HEK293 (cell line): ENCODE results near the gene LRCH4.

Experiments used
- CTCF ChIA-PET: fragments of 350-600 bp; formaldehyde crosslinking; extraction: SDS; loops from one replicate; lab custom pipeline; 2021; ENCODE audit warnings: antibody characterized with exemption; lab: Yijun Ruan, JAX
- POLR2A ChIA-PET: fragments of 300-600 bp; formaldehyde crosslinking; extraction: SDS; loops from one replicate; lab custom pipeline; 2020; ENCODE audit warnings: antibody characterized with exemption, inconsistent platforms; lab: Yijun Ruan, JAX
- H3K27ac ChIP-seq: fragments of 200-500 bp; sonication (Bioruptor generic); 2 replicates; pipeline ENCODE4 v1.5.1; 2014; ENCODE audit warnings: low read depth, low read length, control low read depth, inconsistent platforms; ENCODE audit errors: extremely low read depth
- H3K36me3 ChIP-seq, 2 experiments: fragments of 200-500 bp in 1 of 2; sonication (Bioruptor generic) in 1 of 2; 1 replicate in 1 of 2; 2 replicates in 1 of 2; pipeline ENCODE4 v1.5.1; 2014 to 2017; ENCODE audit warnings: inconsistent platforms in 2 of 2, low read length in 2 of 2; ENCODE audit not compliant: control insufficient read depth in 2 of 2, insufficient read depth in 1 of 2
- H3K4me1 ChIP-seq: fragments of 200-500 bp; sonication (Bioruptor generic); 2 replicates; pipeline ENCODE4 v1.5.1; 2014; ENCODE audit warnings: mild to moderate bottlenecking, low read length, inconsistent platforms; ENCODE audit not compliant: control insufficient read depth, insufficient read depth
- H3K4me3 ChIP-seq: 2 replicates; pipeline ENCODE4 v1.5.1; 2011; ENCODE audit warnings: low read depth, mild to moderate bottlenecking, control low read depth, low read length, moderate library complexity
- H3K9me3 ChIP-seq: fragments of 200-500 bp; sonication (Bioruptor generic); 2 replicates; pipeline ENCODE4 v1.5.1; 2014; ENCODE audit warnings: low read depth, low read length, inconsistent platforms; ENCODE audit not compliant: control insufficient read depth, insufficient read depth
- ATF2 ChIP-seq: fragments of 450-650 bp; formaldehyde crosslinking; IDR thresholded peaks from 2 replicates; pipeline ENCODE4 v1.5.1; 2016; ENCODE audit warnings: missing biosample characterization, missing genetic modification characterization, low read depth
- BCL11A ChIP-seq: fragments of 450-650 bp; formaldehyde crosslinking; IDR thresholded peaks from 2 replicates; pipeline ENCODE4 v1.5.1; 2016; ENCODE audit warnings: low read depth, missing biosample characterization, missing genetic modification characterization
- ELK4 ChIP-seq: IDR thresholded peaks from 2 replicates; pipeline ENCODE4 v1.6.1; 2011; ENCODE audit warnings: mild to moderate bottlenecking, low read depth, low read length, borderline replicate concordance
- FEZF1 ChIP-seq: fragments of 450-650 bp; formaldehyde crosslinking; IDR thresholded peaks from 2 replicates; pipeline ENCODE4 v1.5.1; 2016; ENCODE audit warnings: missing biosample characterization, missing genetic modification characterization
- GLI4 ChIP-seq: fragments of 450-650 bp; formaldehyde crosslinking; IDR thresholded peaks from 2 replicates; pipeline ENCODE4 v1.5.1; 2016; ENCODE audit warnings: missing biosample characterization, missing genetic modification characterization
- REPIN1 ChIP-seq: fragments of 450-650 bp; formaldehyde crosslinking; IDR thresholded peaks from 2 replicates; pipeline ENCODE4 v1.5.1; 2017; ENCODE audit warnings: missing biosample characterization, missing genetic modification characterization, low read depth
- REST ChIP-seq: fragments of 450-650 bp; formaldehyde crosslinking; IDR thresholded peaks from 2 replicates; pipeline ENCODE4 v1.5.1; 2016; ENCODE audit warnings: missing biosample characterization, missing genetic modification characterization
- SP7 ChIP-seq: fragments of 450-650 bp; formaldehyde crosslinking; IDR thresholded peaks from 2 replicates; pipeline ENCODE4 v1.5.1; 2016; ENCODE audit warnings: missing biosample characterization, missing genetic modification characterization
- ZNF10 ChIP-seq: fragments of 450-650 bp; formaldehyde crosslinking; IDR thresholded peaks from 2 replicates; pipeline ENCODE4 v1.5.1; 2017; ENCODE audit warnings: missing biosample characterization, missing genetic modification characterization
- ZNF18 ChIP-seq: fragments of 450-650 bp; formaldehyde crosslinking; IDR thresholded peaks from 2 replicates; pipeline ENCODE4 v1.5.1; 2016; ENCODE audit warnings: missing biosample characterization, missing genetic modification characterization
- ZNF211 ChIP-seq: fragments of 450-650 bp; formaldehyde crosslinking; IDR thresholded peaks from 2 replicates; pipeline ENCODE4 v1.5.1; 2016; ENCODE audit warnings: low read depth, missing biosample characterization, missing genetic modification characterization
- ZNF302 ChIP-seq: fragments of 450-650 bp; formaldehyde crosslinking; IDR thresholded peaks from 2 replicates; pipeline ENCODE4 v1.5.1; 2016; ENCODE audit warnings: missing biosample characterization, missing genetic modification characterization, low read depth
- ZNF37A ChIP-seq: fragments of 450-650 bp; IDR thresholded peaks from 2 replicates; pipeline ENCODE4 v1.5.1; 2018; ENCODE audit warnings: missing biosample characterization, missing genetic modification characterization
- ZNF48 ChIP-seq: fragments of 450-650 bp; formaldehyde crosslinking; IDR thresholded peaks from 2 replicates; pipeline ENCODE4 v1.5.1; 2016; ENCODE audit warnings: missing biosample characterization, missing genetic modification characterization
- ZNF530 ChIP-seq: fragments of 450-650 bp; formaldehyde crosslinking; IDR thresholded peaks from 2 replicates; pipeline ENCODE4 v1.5.1; 2016; ENCODE audit warnings: low read depth, missing biosample characterization, missing genetic modification characterization
- ZNF600 ChIP-seq: fragments of 450-650 bp; formaldehyde crosslinking; IDR thresholded peaks from 2 replicates; pipeline ENCODE4 v1.5.1; 2016; ENCODE audit warnings: missing biosample characterization, missing genetic modification characterization
- ZNF654 ChIP-seq: fragments of 450-650 bp; formaldehyde crosslinking; IDR thresholded peaks from 2 replicates; pipeline ENCODE4 v1.5.1; 2016; ENCODE audit warnings: low read depth, missing biosample characterization, missing genetic modification characterization
- ZNF707 ChIP-seq: fragments of 450-650 bp; formaldehyde crosslinking; IDR thresholded peaks from 2 replicates; pipeline ENCODE4 v1.5.1; 2016; ENCODE audit warnings: missing biosample characterization, missing genetic modification characterization
- ZNF777 ChIP-seq: fragments of 450-650 bp; formaldehyde crosslinking; IDR thresholded peaks from 2 replicates; pipeline ENCODE4 v1.5.1; 2017; ENCODE audit warnings: missing biosample characterization, missing genetic modification characterization, borderline replicate concordance
- ZNF791 ChIP-seq: fragments of 450-650 bp; formaldehyde crosslinking; IDR thresholded peaks from 2 replicates; pipeline ENCODE4 v1.5.1; 2016; ENCODE audit warnings: missing biosample characterization, missing genetic modification characterization
- ZNF792 ChIP-seq: fragments of 450-650 bp; formaldehyde crosslinking; IDR thresholded peaks from 2 replicates; pipeline ENCODE4 v1.5.1; 2016; ENCODE audit warnings: missing biosample characterization, missing genetic modification characterization
- ZNF837 ChIP-seq: fragments of 450-650 bp; formaldehyde crosslinking; IDR thresholded peaks from 2 replicates; pipeline ENCODE4 v1.5.1; 2016; ENCODE audit warnings: missing biosample characterization, missing genetic modification characterization
- ZNF843 ChIP-seq: fragments of 450-650 bp; formaldehyde crosslinking; IDR thresholded peaks from 2 replicates; pipeline ENCODE4 v1.5.1; 2016; ENCODE audit warnings: missing biosample characterization, missing genetic modification characterization

Gene LRCH4

GRCh38 chr7:100561491-100562194 is 24.3 kb downstream of the LRCH4 start:
- no peak overlapping the region for H3K4me3 ChIP-seq
- TF ChIP-seq ZNF707 (tag by site-specific recombination) (no peak), ZNF530 (tag by site-specific recombination) (no peak), ZNF600 (0 out of 2 replicates have a peak, but pooled peaks have one; percentile 20)
- H3K27ac ChIP-seq = no peak overlapping the region
- H3K9me3 ChIP-seq = no peaks in the 10 kb centered on the region
- peaks cover 0 to 15% of the 10 kb centered on the region in 2 experiments; a peak in 2 of 3 replicates for H3K36me3 ChIP-seq
- POLR2A ChIA-PET = interaction anchor here (1.2 to 1.3 kb wide), 2 partner anchors 10 to 25 kb away, joined by 4 read pairs; partner anchors contain the start of genes FBXO24 and LRCH4
- no peaks in the 10 kb centered on the region for H3K4me1 ChIP-seq
- CTCF ChIA-PET = interaction anchor here (0.7 to 3.6 kb wide), 6 partner anchors 20 to 166 kb away, joined by 3 to 20 read pairs (median 8); no protein-coding TSS in a partner anchor

- Histone ChIP-seq H3K4me3 (no peak overlapping the region), H3K9me3 (no peaks in the 10 kb centered on the region), H3K4me1 (no peaks in the 10 kb centered on the region), H3K27ac (no peak overlapping the region), H3K36me3 (peaks cover 6 to 29% of the 10 kb centered on the region in 2 experiments; a peak in 2 of 3 replicates)
- TF ChIP-seq ZNF837 (tag by site-specific recombination) (no peak), ZNF654 (no peak), GLI4 (tag by site-specific recombination) (no peak), ZNF843 (tag by site-specific recombination) (no peak), ZNF48 (tag by site-specific recombination) (no peak), ZNF791 (tag by site-specific recombination) (no peak), SP7 (tag by site-specific recombination) (no peak), ZNF302 (tag by site-specific recombination) (no peak), ZNF792 (no peak), ZNF10 (no peak), REST (tag by site-specific recombination) (no peak), ZNF37A (no peak), ZNF18 (tag by site-specific recombination) (no peak), ZNF211 (no peak), REPIN1 (tag by site-specific recombination) (no peak), BCL11A (tag by site-specific recombination) (no peak), FEZF1 (tag by site-specific recombination) (no peak), ELK4 (no peak), ATF2 (tag by site-specific recombination) (no peak), ZNF777 (tag by site-specific recombination) (no peak)
- CTCF ChIA-PET = interaction anchor here (0.6 to 3.8 kb wide), 37 partner anchors 7 to 426 kb away, joined by 3 to 85 read pairs (median 5); partner anchors contain the start of genes AGFG2, FBXO24, LRCH4 and NYAP1
- POLR2A ChIA-PET = interaction anchor here (0.7 to 1.5 kb wide), 6 partner anchors 20 to 134 kb away, joined by 3 to 9 read pairs (median 4); partner anchors contain the start of genes AGFG2, GNB2 and TSC22D4
Observed at GRCh38 chr7:100559127-100559526, 26.8 kb downstream of the LRCH4 start.
